ENCODE results near the gene SEC14L1.

The SEC14L1 gene

GRCh38 chr17:77212833-77213777, 72.3 kb downstream of the SEC14L1 start:
- no peaks in the 10 kb centered on the region for H3K9me3 ChIP-seq (ENCODE audit: severe bottlenecking)
- ATAC-seq (ENCODE audit: low read depth) (no peak), DNase-seq (ENCODE audit: low spot score) (no peak)
- H3K4me3 ChIP-seq (ENCODE audit: severe bottlenecking): no peak overlapping the region
- H3K27ac ChIP-seq (ENCODE audit: poor library complexity, severe bottlenecking): no peak overlapping the region
- TF ChIP-seq, protein P1, sequence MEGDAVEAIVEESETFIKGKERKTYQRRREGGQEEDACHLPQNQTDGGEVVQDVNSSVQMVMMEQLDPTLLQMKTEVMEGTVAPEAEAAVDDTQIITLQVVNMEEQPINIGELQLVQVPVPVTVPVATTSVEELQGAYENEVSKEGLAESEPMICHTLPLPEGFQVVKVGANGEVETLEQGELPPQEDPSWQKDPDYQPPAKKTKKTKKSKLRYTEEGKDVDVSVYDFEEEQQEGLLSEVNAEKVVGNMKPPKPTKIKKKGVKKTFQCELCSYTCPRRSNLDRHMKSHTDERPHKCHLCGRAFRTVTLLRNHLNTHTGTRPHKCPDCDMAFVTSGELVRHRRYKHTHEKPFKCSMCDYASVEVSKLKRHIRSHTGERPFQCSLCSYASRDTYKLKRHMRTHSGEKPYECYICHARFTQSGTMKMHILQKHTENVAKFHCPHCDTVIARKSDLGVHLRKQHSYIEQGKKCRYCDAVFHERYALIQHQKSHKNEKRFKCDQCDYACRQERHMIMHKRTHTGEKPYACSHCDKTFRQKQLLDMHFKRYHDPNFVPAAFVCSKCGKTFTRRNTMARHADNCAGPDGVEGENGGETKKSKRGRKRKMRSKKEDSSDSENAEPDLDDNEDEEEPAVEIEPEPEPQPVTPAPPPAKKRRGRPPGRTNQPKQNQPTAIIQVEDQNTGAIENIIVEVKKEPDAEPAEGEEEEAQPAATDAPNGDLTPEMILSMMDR (IDR thresholded peaks at IDR 0.05; ENCODE audit: poor library complexity, severe bottlenecking): no peak
- H3K36me3 ChIP-seq (ENCODE audit: low read depth): peaks cover 84% of the 10 kb centered on the region
- no peaks in the 10 kb centered on the region for H3K27me3 ChIP-seq (ENCODE audit: insufficient read depth, poor library complexity, severe bottlenecking)
- no peaks in the 10 kb centered on the region for H3K4me1 ChIP-seq (ENCODE audit: insufficient read depth, poor library complexity, severe bottlenecking)

DNA sequence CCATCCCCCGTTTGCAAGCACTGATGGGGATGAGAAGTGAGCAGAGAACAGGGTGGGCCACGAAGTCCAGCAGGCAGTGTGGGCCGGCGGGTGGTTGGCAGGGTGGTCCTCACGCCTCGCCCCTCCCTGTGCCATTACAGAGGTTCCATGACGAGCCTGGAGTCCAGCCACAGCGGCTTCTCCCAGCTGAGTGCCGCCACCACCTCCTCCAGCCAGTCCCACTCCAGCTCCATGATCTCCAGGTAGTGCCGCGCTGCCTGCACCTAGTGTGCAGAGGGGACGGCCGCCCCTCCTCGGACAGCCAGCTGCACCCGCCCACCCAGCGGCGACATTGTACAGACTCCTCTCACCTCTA, 73.0 kb downstream of the SEC14L1 start:
- H3K27me3 ChIP-seq (ENCODE audit: insufficient read depth, poor library complexity, severe bottlenecking): no peaks in the 10 kb centered on the region
- H3K4me1 ChIP-seq (ENCODE audit: insufficient read depth, poor library complexity, severe bottlenecking): no peaks in the 10 kb centered on the region
- ATAC-seq (ENCODE audit: low read depth): no peak
- H3K9me3 ChIP-seq (ENCODE audit: severe bottlenecking): no peaks in the 10 kb centered on the region
- H3K4me3 ChIP-seq (ENCODE audit: severe bottlenecking): no peak overlapping the region
- DNase-seq (ENCODE audit: low spot score): no peak
- H3K27ac ChIP-seq (ENCODE audit: poor library complexity, severe bottlenecking): no peak overlapping the region
- peaks cover 78% of the 10 kb centered on the region for H3K36me3 ChIP-seq (ENCODE audit: low read depth)
- TF ChIP-seq, protein P1 (IDR thresholded peaks at IDR 0.05; ENCODE audit: poor library complexity, severe bottlenecking): no peak

DNA sequence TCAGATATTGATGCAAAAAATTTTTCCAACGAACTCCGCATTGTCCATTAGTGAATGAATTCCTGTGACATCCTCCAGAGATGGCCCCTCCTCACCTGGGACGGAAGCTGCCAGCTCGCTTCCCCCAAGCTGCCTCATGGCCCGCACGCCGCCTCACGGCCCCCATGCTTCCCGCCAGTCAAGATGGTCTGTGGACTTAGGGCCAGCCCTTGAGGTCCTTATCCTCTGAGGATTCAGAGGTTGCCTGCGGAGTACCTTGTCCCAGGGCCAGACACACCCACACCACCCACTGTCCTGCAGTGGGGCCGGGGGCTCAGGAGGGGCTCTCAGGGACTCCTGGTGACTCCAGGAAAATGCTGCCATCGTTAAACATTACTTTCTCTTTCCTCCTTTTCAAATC, 73.6 kb downstream of the SEC14L1 start:
- H3K27me3 ChIP-seq (ENCODE audit: insufficient read depth, poor library complexity, severe bottlenecking): no peaks in the 10 kb centered on the region
- H3K9me3 ChIP-seq (ENCODE audit: severe bottlenecking): no peaks in the 10 kb centered on the region
- TF ChIP-seq, protein P1 (IDR thresholded peaks at IDR 0.05; ENCODE audit: poor library complexity, severe bottlenecking): no peak
- peaks cover 72% of the 10 kb centered on the region for H3K36me3 ChIP-seq (ENCODE audit: low read depth)
- no peaks in the 10 kb centered on the region for H3K4me1 ChIP-seq (ENCODE audit: insufficient read depth, poor library complexity, severe bottlenecking)
- H3K27ac ChIP-seq (ENCODE audit: poor library complexity, severe bottlenecking): no peak overlapping the region
- H3K4me3 ChIP-seq (ENCODE audit: severe bottlenecking): no peak overlapping the region
- no peak for ATAC-seq (ENCODE audit: low read depth)
- no peak for DNase-seq (ENCODE audit: low spot score)

- Histone ChIP-seq H3K36me3 (ENCODE audit: low read depth) (peaks cover 68% of the 10 kb centered on the region), H3K9me3 (ENCODE audit: severe bottlenecking) (no peaks in the 10 kb centered on the region), H3K27ac (ENCODE audit: poor library complexity, severe bottlenecking) (no peak overlapping the region), H3K4me3 (ENCODE audit: severe bottlenecking) (no peak overlapping the region), H3K4me1 (ENCODE audit: insufficient read depth, poor library complexity, severe bottlenecking) (no peaks in the 10 kb centered on the region), H3K27me3 (ENCODE audit: insufficient read depth, poor library complexity, severe bottlenecking) (no peaks in the 10 kb centered on the region)
- DNase-seq (ENCODE audit: low spot score): no peak
- peak; percentile 66; the same call in 1 of the 3 replicates for ATAC-seq (ENCODE audit: low read depth)
- TF ChIP-seq, protein P1 (IDR thresholded peaks at IDR 0.05; ENCODE audit: poor library complexity, severe bottlenecking): peak; percentile 50
Observed at GRCh38 chr17:77214743-77215142, 74.0 kb downstream of the SEC14L1 start.

DNA sequence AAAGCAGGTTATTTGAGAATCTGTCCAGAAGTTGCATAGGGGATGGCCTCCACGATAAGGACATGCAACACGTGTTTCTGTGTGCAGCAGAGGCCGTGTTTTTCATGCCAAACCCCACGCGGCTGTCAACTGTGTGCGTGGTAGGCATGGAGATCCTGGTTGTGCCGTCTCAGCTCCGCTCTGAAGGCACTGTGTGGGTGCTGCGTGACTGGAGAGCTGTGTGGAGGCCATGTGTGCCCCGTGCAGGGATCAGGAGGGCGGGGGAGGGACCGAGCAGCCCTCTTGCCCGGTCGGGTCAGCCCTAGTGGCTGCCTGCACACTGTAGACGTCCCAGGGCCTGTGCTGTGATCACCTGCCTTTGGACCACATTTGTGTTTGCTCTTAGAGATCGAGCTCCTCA, 74.5 kb downstream of the SEC14L1 start:
- H3K36me3 ChIP-seq (ENCODE audit: low read depth): peaks cover 63% of the 10 kb centered on the region
- no peak for DNase-seq (ENCODE audit: low spot score)
- no peaks in the 10 kb centered on the region for H3K9me3 ChIP-seq (ENCODE audit: severe bottlenecking)
- no peak overlapping the region for H3K4me3 ChIP-seq (ENCODE audit: severe bottlenecking)
- H3K27me3 ChIP-seq (ENCODE audit: insufficient read depth, poor library complexity, severe bottlenecking): no peaks in the 10 kb centered on the region
- no peak for ATAC-seq (ENCODE audit: low read depth)
- H3K27ac ChIP-seq (ENCODE audit: poor library complexity, severe bottlenecking): no peak overlapping the region
- TF ChIP-seq, protein P1 (IDR thresholded peaks at IDR 0.05; ENCODE audit: poor library complexity, severe bottlenecking): no peak
- no peaks in the 10 kb centered on the region for H3K4me1 ChIP-seq (ENCODE audit: insufficient read depth, poor library complexity, severe bottlenecking)
